Measurements from ENCODE around the gene SMAD2. TPM values are rescaled to one million over a fixed set of nuclear protein-coding genes. Genes with fewer than 3 reads are reported as not detected.

SMAD2 gene
- total RNA-seq, 1 experiment from 2014 or later, result 97.0 TPM

DNA sequence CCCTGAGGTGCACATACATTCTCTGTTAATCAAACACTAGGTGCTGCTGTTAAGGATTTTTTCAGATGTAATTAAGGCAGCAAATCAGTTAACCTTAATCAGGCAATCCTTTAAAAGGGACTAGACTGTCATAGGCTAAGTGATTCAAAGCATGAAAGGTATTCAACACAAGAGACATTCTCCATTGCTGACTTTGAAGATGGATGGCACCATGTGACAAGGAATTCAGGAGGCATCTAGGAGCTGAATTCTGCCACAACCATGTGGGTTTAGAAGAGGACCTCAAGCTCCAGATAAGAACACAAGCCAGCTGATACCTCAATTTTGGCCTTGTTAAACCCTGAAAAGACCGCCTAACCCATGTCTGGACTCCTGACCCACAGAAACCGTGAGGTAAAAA is 84.0 kb downstream of the SMAD2 start:
- TF ChIP-seq, protein P1, sequence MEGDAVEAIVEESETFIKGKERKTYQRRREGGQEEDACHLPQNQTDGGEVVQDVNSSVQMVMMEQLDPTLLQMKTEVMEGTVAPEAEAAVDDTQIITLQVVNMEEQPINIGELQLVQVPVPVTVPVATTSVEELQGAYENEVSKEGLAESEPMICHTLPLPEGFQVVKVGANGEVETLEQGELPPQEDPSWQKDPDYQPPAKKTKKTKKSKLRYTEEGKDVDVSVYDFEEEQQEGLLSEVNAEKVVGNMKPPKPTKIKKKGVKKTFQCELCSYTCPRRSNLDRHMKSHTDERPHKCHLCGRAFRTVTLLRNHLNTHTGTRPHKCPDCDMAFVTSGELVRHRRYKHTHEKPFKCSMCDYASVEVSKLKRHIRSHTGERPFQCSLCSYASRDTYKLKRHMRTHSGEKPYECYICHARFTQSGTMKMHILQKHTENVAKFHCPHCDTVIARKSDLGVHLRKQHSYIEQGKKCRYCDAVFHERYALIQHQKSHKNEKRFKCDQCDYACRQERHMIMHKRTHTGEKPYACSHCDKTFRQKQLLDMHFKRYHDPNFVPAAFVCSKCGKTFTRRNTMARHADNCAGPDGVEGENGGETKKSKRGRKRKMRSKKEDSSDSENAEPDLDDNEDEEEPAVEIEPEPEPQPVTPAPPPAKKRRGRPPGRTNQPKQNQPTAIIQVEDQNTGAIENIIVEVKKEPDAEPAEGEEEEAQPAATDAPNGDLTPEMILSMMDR (conservative IDR thresholded peaks at IDR 0.05), result no peak
- TF ChIP-seq EZH2 (IDR thresholded peaks at IDR 0.05; ENCODE audit: low read depth), result no peak
- no peaks in the 10 kb centered on the region for H3K9me2 ChIP-seq (ENCODE audit: insufficient read depth)
- H4K20me1 ChIP-seq (ENCODE audit: insufficient read depth), result no peaks in the 10 kb centered on the region
- no peaks in the 10 kb centered on the region; the same call in 1 of the 2 replicates for H3K79me2 ChIP-seq (ENCODE audit: low read depth)
- BruUV-seq (replicated peaks), result no TSS peak
- ChIA-PET POLR2A (ENCODE audit: unreplicated experiment) (no interaction called here), CTCF (no interaction called here)
- no peaks in the 10 kb centered on the region for H3K9me3 ChIP-seq (ENCODE audit: insufficient read depth, low read depth)
- no peak overlapping the region for H3K4me3 ChIP-seq
- DNase-seq, result no peak
- peaks cover 5% of the 10 kb centered on the region; the same call in 1 of the 2 replicates for H3F3A ChIP-seq (ENCODE audit: insufficient read depth, low read depth)
- H3K36me3 ChIP-seq (ENCODE audit: low read depth), result peaks cover 35% of the 10 kb centered on the region
- no peak overlapping the region for H3K4me2 ChIP-seq
- H2AFZ ChIP-seq, result no peak overlapping the region
- no peaks in the 10 kb centered on the region for H3K27me3 ChIP-seq (ENCODE audit: insufficient read depth, low read depth)
- intact Hi-C loops (cut with micrococcal nuclease; ENCODE audit: unreplicated experiment), result no loop called here
- no peak overlapping the region for H3K27ac ChIP-seq
- H3K4me1 ChIP-seq (replicated peaks; ENCODE audit: insufficient read depth), result no peaks in the 10 kb centered on the region

DNA sequence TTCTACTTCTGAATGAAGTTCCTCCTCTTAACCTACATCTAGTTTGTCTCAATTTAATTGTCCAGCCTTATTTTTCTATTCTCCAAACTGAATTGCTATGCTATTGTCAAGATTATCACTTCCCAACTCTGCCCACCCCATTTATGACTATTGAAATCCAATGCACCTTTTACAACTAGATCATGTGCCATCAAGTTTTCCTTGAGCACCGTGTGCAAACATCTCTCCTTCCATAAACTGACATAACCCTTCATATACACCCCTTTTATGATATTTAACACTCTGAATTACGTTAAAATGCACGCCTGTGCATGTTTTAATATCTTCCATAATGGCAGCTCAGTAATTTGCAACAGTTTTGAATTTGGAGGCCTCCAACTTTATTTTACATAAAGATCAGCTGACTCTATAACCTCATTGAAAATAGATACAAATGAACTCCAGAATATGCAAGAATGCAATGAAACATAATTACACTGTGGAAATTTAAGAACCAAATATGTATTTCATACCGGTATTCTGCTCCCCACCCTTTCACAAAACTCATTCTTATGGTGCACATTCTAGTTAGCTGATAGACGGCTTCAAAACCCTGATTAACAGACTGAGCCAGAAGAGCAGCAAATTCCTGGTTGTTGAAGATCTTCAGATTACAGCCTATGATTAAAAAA is 85.5 kb downstream of the SMAD2 start:
- H4K20me1 ChIP-seq (ENCODE audit: insufficient read depth), result no peaks in the 10 kb centered on the region
- POLR2A ChIA-PET (ENCODE audit: unreplicated experiment), result no interaction called here
- BruUV-seq (replicated peaks), result no TSS peak
- CTCF ChIA-PET, result no interaction called here
- H3F3A ChIP-seq (ENCODE audit: insufficient read depth, low read depth), result no peaks in the 10 kb centered on the region
- H3K9me3 ChIP-seq (ENCODE audit: insufficient read depth, low read depth), result no peaks in the 10 kb centered on the region
- H3K36me3 ChIP-seq (ENCODE audit: low read depth), result peaks cover 44% of the 10 kb centered on the region
- no peaks in the 10 kb centered on the region for H3K27me3 ChIP-seq (ENCODE audit: insufficient read depth, low read depth)
- H3K79me2 ChIP-seq (ENCODE audit: low read depth), result no peaks in the 10 kb centered on the region; the same call in 1 of the 2 replicates
- H3K4me2 ChIP-seq, result no peak overlapping the region
- no peak overlapping the region for H2AFZ ChIP-seq
- intact Hi-C loops (cut with micrococcal nuclease; ENCODE audit: unreplicated experiment), result no loop called here
- DNase-seq, result no peak
- TF ChIP-seq, protein P1 (conservative IDR thresholded peaks at IDR 0.05), result no peak
- TF ChIP-seq EZH2 (IDR thresholded peaks at IDR 0.05; ENCODE audit: low read depth), result no peak
- no peaks in the 10 kb centered on the region for H3K4me1 ChIP-seq (replicated peaks; ENCODE audit: insufficient read depth)
- H3K9me2 ChIP-seq (ENCODE audit: insufficient read depth), result no peaks in the 10 kb centered on the region
- no peak overlapping the region for H3K4me3 ChIP-seq
- no peak overlapping the region for H3K27ac ChIP-seq

DNA sequence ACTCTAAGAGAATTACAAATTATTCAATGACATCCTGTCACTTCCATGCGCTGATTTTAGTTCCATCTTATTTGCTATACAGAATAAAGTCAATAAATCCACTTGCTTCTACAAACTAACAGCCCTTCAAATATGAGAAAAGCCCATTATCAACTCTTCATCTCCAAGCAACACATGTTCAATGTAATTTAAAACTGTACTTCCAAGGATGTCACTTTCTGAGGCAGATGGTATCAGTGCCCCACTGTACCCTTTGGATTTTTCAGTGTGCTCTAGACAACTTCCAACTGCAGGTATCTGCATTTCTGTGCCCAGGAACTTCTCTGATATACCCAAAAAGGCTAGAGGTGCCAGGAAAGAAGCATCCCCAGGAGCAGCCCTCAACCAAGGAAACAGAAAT is 87.6 kb downstream of the SMAD2 start:
- Histone ChIP-seq H3K4me3 (no peak overlapping the region), H3K27ac (no peak overlapping the region), H3F3A (ENCODE audit: insufficient read depth, low read depth) (no peaks in the 10 kb centered on the region), H3K9me3 (ENCODE audit: insufficient read depth, low read depth) (no peaks in the 10 kb centered on the region), H3K4me2 (no peak overlapping the region), H4K20me1 (ENCODE audit: insufficient read depth) (no peaks in the 10 kb centered on the region), H3K36me3 (ENCODE audit: low read depth) (peaks cover 39% of the 10 kb centered on the region), H3K4me1 (replicated peaks; ENCODE audit: insufficient read depth) (no peaks in the 10 kb centered on the region), H3K9me2 (ENCODE audit: insufficient read depth) (no peaks in the 10 kb centered on the region), H3K79me2 (ENCODE audit: low read depth) (no peaks in the 10 kb centered on the region), H3K27me3 (ENCODE audit: insufficient read depth, low read depth) (no peaks in the 10 kb centered on the region), H2AFZ (no peak overlapping the region)
- no peak for DNase-seq
- POLR2A ChIA-PET (ENCODE audit: unreplicated experiment), result no interaction called here
- TF ChIP-seq EZH2 (IDR thresholded peaks at IDR 0.05; ENCODE audit: low read depth), result no peak
- TF ChIP-seq, protein P1 (conservative IDR thresholded peaks at IDR 0.05), result no peak
- intact Hi-C loops (cut with micrococcal nuclease; ENCODE audit: unreplicated experiment), result no loop called here
- CTCF ChIA-PET, result no interaction called here
- no TSS peak for BruUV-seq (replicated peaks)
